Measurements from ENCODE around the gene VEZT.
"Not testable (repeated sequence)": the region's sequence is repeated elsewhere in the genome, so short reads cannot be mapped to it uniquely, and the experiment has no call there.

DNA sequence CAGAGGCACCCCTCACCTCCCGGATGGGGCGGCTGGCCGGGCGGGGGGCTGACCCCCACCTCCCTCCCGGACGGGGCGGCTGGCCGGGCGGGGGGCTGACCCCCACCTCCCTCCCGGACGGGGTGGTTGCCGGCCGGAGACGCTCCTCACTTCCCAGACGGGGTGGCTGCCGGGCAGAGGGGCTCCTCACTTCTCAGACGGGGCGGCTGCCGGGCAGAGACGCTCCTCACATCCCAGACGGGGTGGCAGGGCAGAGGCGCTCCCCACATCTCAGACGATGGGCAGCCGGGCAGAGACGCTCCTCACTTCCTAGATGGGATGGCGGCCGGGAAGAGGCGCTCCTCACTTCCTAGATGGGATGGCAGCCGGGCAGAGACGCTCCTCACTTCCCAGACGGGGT is 18.0 kb downstream of the VEZT start:
- TF ChIP-seq, protein P1, sequence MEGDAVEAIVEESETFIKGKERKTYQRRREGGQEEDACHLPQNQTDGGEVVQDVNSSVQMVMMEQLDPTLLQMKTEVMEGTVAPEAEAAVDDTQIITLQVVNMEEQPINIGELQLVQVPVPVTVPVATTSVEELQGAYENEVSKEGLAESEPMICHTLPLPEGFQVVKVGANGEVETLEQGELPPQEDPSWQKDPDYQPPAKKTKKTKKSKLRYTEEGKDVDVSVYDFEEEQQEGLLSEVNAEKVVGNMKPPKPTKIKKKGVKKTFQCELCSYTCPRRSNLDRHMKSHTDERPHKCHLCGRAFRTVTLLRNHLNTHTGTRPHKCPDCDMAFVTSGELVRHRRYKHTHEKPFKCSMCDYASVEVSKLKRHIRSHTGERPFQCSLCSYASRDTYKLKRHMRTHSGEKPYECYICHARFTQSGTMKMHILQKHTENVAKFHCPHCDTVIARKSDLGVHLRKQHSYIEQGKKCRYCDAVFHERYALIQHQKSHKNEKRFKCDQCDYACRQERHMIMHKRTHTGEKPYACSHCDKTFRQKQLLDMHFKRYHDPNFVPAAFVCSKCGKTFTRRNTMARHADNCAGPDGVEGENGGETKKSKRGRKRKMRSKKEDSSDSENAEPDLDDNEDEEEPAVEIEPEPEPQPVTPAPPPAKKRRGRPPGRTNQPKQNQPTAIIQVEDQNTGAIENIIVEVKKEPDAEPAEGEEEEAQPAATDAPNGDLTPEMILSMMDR (IDR thresholded peaks at IDR 0.05): not testable (repeated sequence)
- not testable (repeated sequence) for TF ChIP-seq POLR2AphosphoS5, POLR2A (IDR thresholded peaks at IDR 0.05)

Data from transverse colon (tissue), 4 donors.